HCT116 (cell line): Measurements from ENCODE around the gene CACNA1A. TPM values are rescaled to one million over a fixed set of nuclear protein-coding genes. Genes with fewer than 3 reads are reported as not detected.

Experiments used
- ATAC-seq: fragments of 200-7000 bp; cut with Tn5 transposase; 2 replicates; pipeline ENCODE4 v1.9.1; 2020; ENCODE audit warnings: mild to moderate bottlenecking, moderate library complexity
- BruUV-seq: library from RNA; stranded (reverse); fragments of 400-500 nt; replicated peaks from 2 replicates; lab custom pipeline; 2021; lab: Mats Ljungman, UMichigan
- CTCF ChIA-PET: fragments of 300-600 bp; sonication (Branson Sonifier 250); formaldehyde crosslinking; loops from one replicate; lab custom pipeline; 2021; ENCODE audit warnings: antibody characterized with exemption; lab: Charles Lee
- POLR2A ChIA-PET: fragments of 300-600, 350-600 bp; sonication (Branson Sonifier 250); formaldehyde crosslinking; loops from one replicate; lab custom pipeline; 2021; ENCODE audit warnings: antibody characterized with exemption; lab: Charles Lee
- RAD21 ChIA-PET, 2 experiments: fragments of 300-600 bp; sonication (Branson Sonifier 250); formaldehyde crosslinking; loops; one replicate each; lab custom pipeline; 2023; ENCODE audit warnings: low total read pairs in 2 of 2; ENCODE audit not compliant: uncharacterized antibody in 2 of 2, unreplicated experiment in 2 of 2, low non-redundant PET in 1 of 2; lab: Charles Lee
- DNase-seq: peaks from one replicate; pipeline ENCODE4 v3.0.0-alpha.2; 2010; ENCODE audit warnings: low read depth, low spot score
- H2AFZ ChIP-seq: fragments of 200-600 bp; shearing (Covaris generic), sonication (generic); 2 replicates; pipeline ENCODE4 v1.6.1; 2017; ENCODE audit warnings: low read depth, mixed run types, mixed read lengths, antibody characterized with exemption, low read length; ENCODE audit not compliant: poor library complexity, severe bottlenecking
- H3K27ac ChIP-seq: 2 replicates; pipeline ENCODE4 v1.5.1; 2012; ENCODE audit warnings: low read depth, low read length
- H3K27me3 ChIP-seq: fragments of 200-600 bp; sonication (generic); 2 replicates; pipeline ENCODE4 v1.6.1; 2016; ENCODE audit warnings: mixed run types, low read length, mixed read lengths; ENCODE audit not compliant: insufficient read depth
- H3K36me3 ChIP-seq, 2 experiments: fragments of 200-500 bp in 1 of 2; fragments of 200-600 bp in 1 of 2; sonication (Bioruptor generic) in 1 of 2; sonication (generic) in 1 of 2; 2 replicates each; pipeline versions ENCODE4 v1.5.1 to v1.6.1; 2014 to 2016; ENCODE audit warnings: low read length in 2 of 2, inconsistent platforms in 1 of 2, mixed read lengths in 1 of 2, mixed run types in 1 of 2; ENCODE audit not compliant: insufficient read depth in 2 of 2, control insufficient read depth in 1 of 2
- H3K4me1 ChIP-seq, 2 experiments: fragments of 200-600 bp in 1 of 2; sonication (generic) in 1 of 2; 2 replicates each; pipeline versions ENCODE4 v1.5.1 to v1.6.1; 2012 to 2017; ENCODE audit warnings: low read length in 2 of 2, inconsistent platforms in 1 of 2, mild to moderate bottlenecking in 1 of 2, mixed read lengths in 1 of 2, mixed run types in 1 of 2, moderate library complexity in 1 of 2; ENCODE audit not compliant: insufficient read depth in 2 of 2, control insufficient read depth in 1 of 2
- H3K4me2 ChIP-seq: fragments of 200-600 bp; sonication (generic); 2 replicates; pipeline ENCODE4 v1.6.1; 2017; ENCODE audit warnings: mixed run types, low read length, mixed read lengths
- H3K4me3 ChIP-seq, 2 experiments: fragments of 200-600 bp in 1 of 2; sonication (generic) in 1 of 2; replicated peaks in 1 of 2; 2 replicates each; pipeline ENCODE4 v1.5.1; 2011 to 2016; ENCODE audit warnings: low read length in 2 of 2, control low read depth in 1 of 2, low read depth in 1 of 2, mild to moderate bottlenecking in 1 of 2, mixed read lengths in 1 of 2, mixed run types in 1 of 2
- H3K79me2 ChIP-seq: fragments of 200-600 bp; sonication (generic); 2 replicates; pipeline ENCODE4 v1.6.1; 2017; ENCODE audit warnings: mild to moderate bottlenecking, mixed run types, low read length, moderate library complexity, mixed read lengths; ENCODE audit not compliant: insufficient read depth
- H3K9ac ChIP-seq: fragments of 200-600 bp; sonication (generic); 2 replicates; pipeline ENCODE4 v1.6.1; 2016; ENCODE audit warnings: low read length, mixed read lengths
- H3K9me2 ChIP-seq: fragments of 200-600 bp; sonication (generic), shearing (Covaris generic); 2 replicates; pipeline ENCODE4 v1.6.1; 2017; ENCODE audit warnings: mixed run types, mild to moderate bottlenecking, moderate library complexity; ENCODE audit not compliant: insufficient read depth
- H3K9me3 ChIP-seq, 2 experiments: fragments of 200-500 bp in 1 of 2; fragments of 200-600 bp in 1 of 2; sonication (Bioruptor generic) in 1 of 2; sonication (generic) in 1 of 2; 2 replicates each; pipeline ENCODE4 v1.6.1; 2014 to 2017; ENCODE audit warnings: low read length in 2 of 2, mixed read lengths in 2 of 2, inconsistent platforms in 1 of 2, low read depth in 1 of 2, mild to moderate bottlenecking in 1 of 2, mixed run types in 1 of 2, moderate library complexity in 1 of 2; ENCODE audit not compliant: control insufficient read depth in 1 of 2, insufficient read depth in 1 of 2
- H4K20me1 ChIP-seq: fragments of 200-600 bp; sonication (generic), shearing (Covaris generic); 2 replicates; pipeline ENCODE4 v1.6.1; 2017; ENCODE audit warnings: mixed run types, mild to moderate bottlenecking, moderate library complexity; ENCODE audit not compliant: insufficient read depth
- ATF3 ChIP-seq: IDR thresholded peaks from 2 replicates; pipeline ENCODE4 v1.6.1; 2012
- CBX3 ChIP-seq: IDR thresholded peaks from 2 replicates; pipeline ENCODE4 v1.6.1; 2012; ENCODE audit warnings: low read depth
- CEBPB ChIP-seq: IDR thresholded peaks from 2 replicates; pipeline ENCODE4 v1.6.1; 2012; ENCODE audit warnings: low read depth
- EGR1 ChIP-seq: IDR thresholded peaks from 2 replicates; pipeline ENCODE4 v1.6.1; 2012; ENCODE audit warnings: low read depth
- ELF1 ChIP-seq: IDR thresholded peaks from 2 replicates; pipeline ENCODE4 v1.6.1; 2012; ENCODE audit warnings: low read depth, borderline replicate concordance
- EZH2phosphoT487 ChIP-seq: fragments of 200-600 bp; IDR thresholded peaks from 2 replicates; pipeline ENCODE4 v1.6.1; 2018; ENCODE audit warnings: antibody characterized with exemption, borderline replicate concordance
- FOSL1 ChIP-seq: IDR thresholded peaks from 2 replicates; pipeline ENCODE4 v1.6.1; 2012; ENCODE audit warnings: low read depth
- JUND ChIP-seq: IDR thresholded peaks from 2 replicates; pipeline ENCODE4 v1.6.1; 2012
- MAX ChIP-seq: IDR thresholded peaks from 2 replicates; pipeline ENCODE4 v1.6.1; 2012
- RAD21 ChIP-seq: IDR thresholded peaks from 2 replicates; pipeline ENCODE4 v1.6.1; 2012; ENCODE audit warnings: low read depth, mild to moderate bottlenecking
- REST ChIP-seq: IDR thresholded peaks from 2 replicates; pipeline ENCODE4 v1.6.1; 2012; ENCODE audit warnings: low read depth
- SIN3A ChIP-seq: IDR thresholded peaks from 2 replicates; pipeline ENCODE4 v1.6.1; 2012; ENCODE audit warnings: low read depth
- SP1 ChIP-seq: IDR thresholded peaks from 2 replicates; pipeline ENCODE4 v1.6.1; 2012; ENCODE audit warnings: low read depth
- TCF7L2 ChIP-seq: IDR thresholded peaks from 2 replicates; pipeline ENCODE4 v1.7.0; 2011; ENCODE audit warnings: borderline replicate concordance, inconsistent platforms; ENCODE audit not compliant: insufficient read depth, insufficient read length; ENCODE audit errors: extremely low read depth
- ZBTB33 ChIP-seq: IDR thresholded peaks from 2 replicates; pipeline ENCODE4 v1.6.1; 2011; ENCODE audit warnings: mild to moderate bottlenecking, low read length, moderate library complexity; ENCODE audit not compliant: insufficient replicate concordance; ENCODE audit errors: extremely low read depth
- ZNF274 ChIP-seq: fragments of 200-500 bp; sonication (Bioruptor generic); IDR thresholded peaks from 2 replicates; pipeline ENCODE4 v1.6.1; 2014; ENCODE audit warnings: mild to moderate bottlenecking, low read depth, low read length, inconsistent platforms
- intact Hi-C: fragments of 100-400 bp; cut with micrococcal nuclease; formaldehyde crosslinking; loops from 2 replicates; pipeline ENCODE4 v1.10.0; 2022
- total RNA-seq: library from RNA; stranded (reverse); gene quantifications from one replicate; pipeline ENCODE4 v1.2.1, GENCODE V29; 2021; ENCODE audit not compliant: unreplicated experiment

Gene CACNA1A
- total RNA-seq, 1 experiment from 2014 or later, result 7.5 TPM

- no peak for TF ChIP-seq ZNF274
- no peak for TF ChIP-seq TCF7L2
- no peak for TF ChIP-seq ATF3
- TF ChIP-seq REST, result no peak
- TF ChIP-seq, all 23 proteins: peak for 0
Measured at GRCh38 chr19:13350759-13351158, 155.5 kb downstream of the CACNA1A start (continued).

- Histone ChIP-seq H3K4me1 (no peaks in the 10 kb centered on the region), H4K20me1 (no peaks in the 10 kb centered on the region), H3K9ac (no peak overlapping the region), H3K79me2 (no peaks in the 10 kb centered on the region), H3K9me3 (peaks cover 0 to 9% of the 10 kb centered on the region in 2 experiments; a peak in 1 of 4 replicates), H2AFZ (no peak overlapping the region), H3K9me2 (no peaks in the 10 kb centered on the region), H3K27ac (no peak overlapping the region), H3K27me3 (no peaks in the 10 kb centered on the region), H3K4me3 (no peak overlapping the region), H3K4me2 (no peak overlapping the region), H3K36me3 (no peaks in the 10 kb centered on the region)
- no peak for DNase-seq
- CTCF ChIA-PET, result interaction anchor here (1.1 kb wide), 1 partner anchor 15 kb away, joined by 3 read pairs; no protein-coding TSS in a partner anchor
- BruUV-seq, result no TSS peak
- intact Hi-C loops, result no loop called here
- POLR2A ChIA-PET, result interaction anchor here (1.2 kb wide), 1 partner anchor 497 kb away, joined by 5 read pairs; no protein-coding TSS in a partner anchor
- RAD21 ChIA-PET, result no interaction called here
- ATAC-seq, result no peak
- no peak for TF ChIP-seq ZBTB33
- no peak for TF ChIP-seq SP1
- no peak for TF ChIP-seq MAX
- no peak for TF ChIP-seq RAD21
- no peak for TF ChIP-seq CBX3
- TF ChIP-seq EGR1, result no peak
- no peak for TF ChIP-seq SIN3A
- no peak for TF ChIP-seq ATF3
- no peak for TF ChIP-seq EZH2phosphoT487
- TF ChIP-seq FOSL1, result no peak
- no peak for TF ChIP-seq REST
- TF ChIP-seq ELF1, result no peak
- no peak for TF ChIP-seq JUND
- TF ChIP-seq CEBPB, result no peak
Measured at GRCh38 chr19:13350072-13350471, 156.2 kb downstream of the CACNA1A start.
